Endodermal cell (in vitro differentiated cells): ENCODE results near the gene HRG. TPM values are rescaled to one million over a fixed set of nuclear protein-coding genes. Genes with fewer than 3 reads are reported as not detected.

ENCODE experiments used
- DNase-seq: peaks from one replicate; pipeline ENCODE4 v3.0.0-alpha.2; 2017
- H3K27ac ChIP-seq: 2 replicates; pipeline ENCODE4 v1.5.1; 2013; ENCODE audit warnings: mild to moderate bottlenecking, low read depth, low read length, moderate library complexity
- H3K27me3 ChIP-seq: 2 replicates; pipeline ENCODE4 v1.6.1; 2013; ENCODE audit warnings: mild to moderate bottlenecking, low read length, moderate library complexity; ENCODE audit not compliant: insufficient read depth, control insufficient read depth, poor library complexity, severe bottlenecking
- H3K36me3 ChIP-seq: 2 replicates; pipeline ENCODE4 v1.7.0; 2013; ENCODE audit warnings: mild to moderate bottlenecking, low read length, moderate library complexity; ENCODE audit not compliant: control insufficient read depth, insufficient read depth
- H3K4me1 ChIP-seq: one replicate; pipeline ENCODE4 v1.7.0; 2013; ENCODE audit warnings: low read length; ENCODE audit not compliant: control insufficient read depth, insufficient read depth
- H3K4me3 ChIP-seq: 2 replicates; pipeline ENCODE4 v1.5.1; 2013; ENCODE audit warnings: mild to moderate bottlenecking, low read length, moderate library complexity
- H3K9ac ChIP-seq: 2 replicates; pipeline ENCODE4 v1.6.1; 2013; ENCODE audit warnings: mild to moderate bottlenecking, low read length, moderate library complexity; ENCODE audit not compliant: poor library complexity, severe bottlenecking; ENCODE audit errors: extremely low read depth
- H3K9me3 ChIP-seq: 2 replicates; pipeline ENCODE4 v1.6.1; 2013; ENCODE audit warnings: mild to moderate bottlenecking, low read length, moderate library complexity; ENCODE audit not compliant: control insufficient read depth
- H3K27ac Mint-ChIP-seq: 2 replicates; pipeline ENCODE4 v1.8.0; 2020; ENCODE audit warnings: mixed read lengths
- H3K27me3 Mint-ChIP-seq: 2 replicates; pipeline ENCODE4 v1.8.0; 2021; ENCODE audit warnings: mild to moderate bottlenecking, mixed read lengths; ENCODE audit not compliant: insufficient read depth
- H3K36me3 Mint-ChIP-seq: 2 replicates; pipeline ENCODE4 v1.8.0; 2020; ENCODE audit warnings: low read depth, mixed read lengths
- H3K4me1 Mint-ChIP-seq: 2 replicates; pipeline ENCODE4 v1.8.0; 2020; ENCODE audit warnings: mixed read lengths
- H3K4me3 Mint-ChIP-seq: 2 replicates; pipeline ENCODE4 v1.8.0; 2020; ENCODE audit warnings: mild to moderate bottlenecking, moderate library complexity, mixed read lengths
- H3K9me3 Mint-ChIP-seq: 2 replicates; pipeline ENCODE4 v1.8.0; 2020; ENCODE audit warnings: mild to moderate bottlenecking, mixed read lengths
- CTCF ChIP-seq: fragments of 200-600 bp; sonication (generic); conservative IDR thresholded peaks from 2 replicates; pipeline ENCODE4 v1.5.0; 2021; ENCODE audit warnings: antibody characterized with exemption, mild to moderate bottlenecking
- WGBS, 2 experiments: methylation state at CpG; one replicate each; pipeline versions ENCODE4 v1.1.5 to v1.1.7; 2013; ENCODE audit warnings: missing lambda C conversion rate in 2 of 2, mixed read lengths in 1 of 2; ENCODE audit not compliant: insufficient coverage in 1 of 2, insufficient read length in 1 of 2; 5-methylcytosine and 5-hydroxymethylcytosine counted together
- total RNA-seq, 2 donors: library from RNA; stranded (reverse); fragmentation: NEBNext Ultra II Directional in 1 of 2; extraction: Animal tissue kit (Norgen Biotek cat#: 25700) in 1 of 2; gene quantifications; 2 replicates in 1 of 2; 3 replicates in 1 of 2; pipeline ENCODE4 v1.2.1, GENCODE V29; 2021

Gene HRG
- total RNA-seq, 2 donors from 2014 or later = not detected

- Mint-ChIP-seq H3K9me3 (no peaks in the 10 kb centered on the region), H3K4me3 (no peak overlapping the region), H3K36me3 (no peaks in the 10 kb centered on the region), H3K4me1 (peaks cover 12% of the 10 kb centered on the region), H3K27me3 (peaks cover 13% of the 10 kb centered on the region), H3K27ac (no peak overlapping the region)
- H3K4me1 ChIP-seq = no peaks in the 10 kb centered on the region
- H3K9ac ChIP-seq = no peak overlapping the region
- no peaks in the 10 kb centered on the region for H3K36me3 ChIP-seq
- H3K27ac ChIP-seq = no peak overlapping the region
- no peaks in the 10 kb centered on the region for H3K27me3 ChIP-seq
- no peak overlapping the region for H3K4me3 ChIP-seq
- H3K9me3 ChIP-seq = no peaks in the 10 kb centered on the region
- TF ChIP-seq CTCF = no peak
- 88 to 100% methylated on average over 1 of the region's 1 CpG for WGBS, 2 experiments
- DNase-seq = no peak
Observed at GRCh38 chr3:186646841-186647240, 19.0 kb upstream of the HRG start.

- Mint-ChIP-seq H3K36me3 (no peaks in the 10 kb centered on the region), H3K4me3 (no peak overlapping the region)
- H3K9me3 ChIP-seq = no peaks in the 10 kb centered on the region
Observed at GRCh38 chr3:186648851-186649250, 17.0 kb upstream of the HRG start.

GRCh38 chr3:186651678-186652215 lies 14.1 kb upstream of the HRG start:
- H3K27ac ChIP-seq = no peak overlapping the region
- Mint-ChIP-seq H3K27ac (no peak overlapping the region), H3K9me3 (peaks cover 6% of the 10 kb centered on the region), H3K4me3 (no peak overlapping the region), H3K4me1 (peaks cover 11% of the 10 kb centered on the region), H3K36me3 (no peaks in the 10 kb centered on the region), H3K27me3 (peaks cover 4% of the 10 kb centered on the region)
- TF ChIP-seq CTCF = no peak
- no peak overlapping the region for H3K9ac ChIP-seq
- no peaks in the 10 kb centered on the region for H3K27me3 ChIP-seq
- no peak overlapping the region for H3K4me3 ChIP-seq
- DNase-seq = no peak
- H3K36me3 ChIP-seq = no peaks in the 10 kb centered on the region
- H3K4me1 ChIP-seq = no peaks in the 10 kb centered on the region
- 87% methylated on average over 3 of the region's 3 CpGs for WGBS, 2 experiments
- H3K9me3 ChIP-seq = peaks cover 8% of the 10 kb centered on the region

More at GRCh38 chr3:186648851-186649250, 17.0 kb upstream of the HRG start:
- no peak for TF ChIP-seq CTCF
- Mint-ChIP-seq H3K27me3 (peaks cover 6% of the 10 kb centered on the region), H3K27ac (no peak overlapping the region), H3K4me1 (peaks cover 7% of the 10 kb centered on the region), H3K9me3 (no peaks in the 10 kb centered on the region)
- WGBS, 2 experiments = 89 to 91% methylated on average over 1 of the region's 1 CpG
- Histone ChIP-seq H3K36me3 (no peaks in the 10 kb centered on the region), H3K4me1 (no peaks in the 10 kb centered on the region), H3K27ac (no peak overlapping the region), H3K9ac (no peak overlapping the region), H3K4me3 (no peak overlapping the region), H3K27me3 (no peaks in the 10 kb centered on the region)
- no peak for DNase-seq
